HG03097 (cell line): ENCODE data around the gene NYNRIN.
"Not testable (repeated sequence)": the region's sequence is repeated elsewhere in the genome, so short reads cannot be mapped to it uniquely, and the experiment has no call there.

ENCODE experiments used
- ATAC-seq: cut with Tn5 transposase; IDR thresholded peaks from one replicate; pipeline ENCODE4 v1.9.1; 2021; ENCODE audit not compliant: unreplicated experiment, low FRiP score

The NYNRIN gene

DNA sequence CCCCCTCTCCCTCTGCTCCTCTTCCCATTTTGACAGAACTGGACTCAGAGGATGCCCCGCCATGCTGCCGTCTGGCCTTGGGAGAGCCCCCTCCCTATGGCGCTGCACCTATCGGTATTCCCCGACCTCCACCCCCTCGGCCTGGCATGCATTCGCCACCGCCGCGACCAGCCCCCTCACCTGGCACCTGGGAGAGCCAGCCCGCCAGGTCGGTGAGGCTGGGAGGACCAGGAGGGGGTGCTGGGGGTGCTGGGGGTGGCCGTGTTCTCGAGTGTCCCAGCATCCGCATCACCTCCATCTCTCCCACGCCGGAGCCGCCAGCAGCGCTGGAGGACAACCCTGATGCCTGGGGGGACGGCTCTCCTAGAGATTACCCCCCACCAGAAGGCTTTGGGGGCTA lies 29.3 kb upstream of the NYNRIN start:
- ATAC-seq: no peak

DNA sequence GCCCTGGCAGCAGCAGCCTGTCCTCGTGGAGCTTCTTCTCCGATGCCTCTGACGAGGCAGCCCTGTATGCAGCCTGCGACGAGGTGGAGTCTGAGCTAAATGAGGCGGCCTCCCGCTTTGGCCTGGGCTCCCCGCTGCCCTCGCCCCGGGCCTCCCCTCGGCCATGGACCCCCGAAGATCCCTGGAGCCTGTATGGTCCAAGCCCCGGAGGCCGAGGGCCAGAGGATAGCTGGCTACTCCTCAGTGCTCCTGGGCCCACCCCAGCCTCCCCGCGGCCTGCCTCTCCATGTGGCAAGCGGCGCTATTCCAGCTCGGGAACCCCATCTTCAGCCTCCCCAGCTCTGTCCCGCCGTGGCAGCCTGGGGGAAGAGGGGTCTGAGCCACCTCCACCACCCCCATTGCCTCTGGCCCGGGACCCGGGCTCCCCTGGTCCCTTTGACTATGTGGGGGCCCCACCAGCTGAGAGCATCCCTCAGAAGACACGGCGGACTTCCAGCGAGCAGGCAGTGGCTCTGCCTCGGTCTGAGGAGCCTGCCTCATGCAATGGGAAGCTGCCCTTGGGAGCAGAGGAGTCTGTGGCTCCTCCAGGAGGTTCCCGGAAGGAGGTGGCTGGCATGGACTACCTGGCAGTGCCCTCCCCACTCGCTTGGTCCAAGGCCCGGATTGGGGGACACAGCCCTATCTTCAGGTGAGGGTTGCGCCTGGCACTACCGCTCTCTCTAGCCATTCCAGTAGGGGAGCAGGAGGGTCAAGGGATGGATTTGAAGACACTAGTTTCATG lies 28.7 kb upstream of the NYNRIN start:
- no peak for ATAC-seq

DNA sequence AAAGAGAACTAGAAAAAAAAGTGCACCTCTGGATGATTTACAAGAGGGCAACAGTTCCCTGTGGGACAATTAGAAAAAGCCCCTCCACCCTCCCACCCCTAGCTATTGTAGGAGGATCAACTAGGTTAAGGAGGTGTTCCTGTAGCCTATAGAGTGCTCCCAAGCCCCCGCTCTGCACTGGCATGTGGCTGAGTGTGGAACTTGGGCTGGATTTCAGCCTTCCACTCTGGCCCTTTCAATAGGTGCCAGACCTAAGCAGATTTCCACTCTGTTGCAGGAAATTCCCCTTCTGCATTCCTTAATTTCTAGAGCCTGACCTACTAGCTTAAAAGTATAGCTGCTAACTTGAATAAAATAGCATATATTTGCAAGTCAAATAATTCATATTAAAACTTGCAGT lies 28.1 kb upstream of the NYNRIN start:
- no peak for ATAC-seq

DNA sequence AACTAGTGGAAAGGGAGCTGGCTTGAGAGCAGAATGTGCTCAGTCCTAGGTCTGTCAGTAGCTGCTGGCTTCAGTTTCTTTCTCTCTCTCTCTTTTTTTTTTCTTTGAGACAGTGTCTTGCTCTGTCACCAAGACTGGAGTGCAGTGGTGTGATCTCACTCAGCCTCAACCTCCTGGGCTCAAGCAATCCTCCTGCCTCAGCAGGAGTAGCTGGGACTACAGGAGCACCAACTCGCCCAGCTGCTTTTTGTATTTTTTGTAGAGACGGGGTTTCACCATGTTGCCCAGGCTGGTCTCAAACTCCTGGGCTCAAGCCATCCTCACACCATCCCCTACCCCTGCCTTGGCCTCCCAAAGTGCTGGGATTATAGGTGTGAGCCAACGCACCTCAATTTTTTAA lies 27.2 kb upstream of the NYNRIN start:
- ATAC-seq: not testable (repeated sequence)

DNA sequence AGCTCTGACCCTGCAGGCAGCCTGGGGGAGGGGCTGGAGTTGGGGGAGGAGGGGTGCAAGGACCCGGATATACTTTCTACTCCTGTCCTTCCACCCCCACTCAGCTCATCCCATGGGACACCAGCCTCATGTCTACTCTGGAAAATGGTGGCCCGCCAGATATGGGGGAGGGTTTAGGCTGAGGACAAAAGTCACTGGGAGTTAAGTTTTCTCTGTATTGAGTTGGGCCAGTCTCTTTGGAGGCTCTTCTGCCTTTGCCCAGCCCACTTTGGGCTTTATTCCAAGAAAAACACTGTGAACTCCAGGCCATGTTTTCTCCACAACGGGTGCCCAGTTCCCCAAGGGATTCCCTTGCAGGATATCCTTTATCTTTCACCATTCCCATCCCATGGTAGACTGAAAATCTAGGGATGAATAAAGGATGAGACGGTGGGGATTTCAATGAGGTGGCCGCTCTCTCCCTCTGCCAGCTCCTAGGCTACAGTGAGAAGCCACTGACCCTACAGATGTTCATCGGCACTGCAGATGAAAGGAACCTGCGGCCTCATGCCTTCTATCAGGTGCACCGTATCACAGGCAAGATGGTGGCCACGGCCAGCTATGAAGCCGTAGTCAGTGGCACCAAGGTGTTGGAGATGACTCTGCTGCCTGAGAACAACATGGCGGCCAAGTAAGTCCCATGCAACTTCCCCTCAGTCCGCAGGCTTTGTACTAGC lies 25.9 kb upstream of the NYNRIN start:
- no peak for ATAC-seq

DNA sequence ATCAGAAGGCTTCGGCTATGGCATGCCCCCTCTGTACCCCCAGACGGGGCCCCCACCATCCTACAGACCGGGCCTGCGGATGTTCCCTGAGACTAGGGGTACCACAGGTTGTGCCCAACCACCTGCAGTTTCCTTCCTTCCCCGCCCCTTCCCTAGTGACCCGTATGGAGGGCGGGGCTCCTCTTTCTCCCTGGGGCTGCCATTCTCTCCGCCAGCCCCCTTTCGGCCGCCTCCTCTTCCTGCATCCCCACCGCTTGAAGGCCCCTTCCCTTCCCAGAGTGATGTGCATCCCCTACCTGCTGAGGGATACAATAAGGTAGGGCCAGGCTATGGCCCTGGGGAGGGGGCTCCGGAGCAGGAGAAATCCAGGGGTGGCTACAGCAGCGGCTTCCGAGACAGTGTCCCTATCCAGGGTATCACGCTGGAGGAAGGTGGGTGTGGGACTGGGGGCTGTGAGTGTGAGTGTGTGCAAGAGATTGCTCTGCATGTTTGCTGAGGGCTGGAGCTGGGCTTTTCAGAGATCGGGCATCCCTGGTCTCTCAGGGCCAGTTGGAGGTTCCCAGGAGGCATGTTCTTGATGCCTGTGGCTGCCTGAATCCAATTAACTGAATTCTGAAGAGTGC lies 22.2 kb upstream of the NYNRIN start:
- no peak for ATAC-seq

DNA sequence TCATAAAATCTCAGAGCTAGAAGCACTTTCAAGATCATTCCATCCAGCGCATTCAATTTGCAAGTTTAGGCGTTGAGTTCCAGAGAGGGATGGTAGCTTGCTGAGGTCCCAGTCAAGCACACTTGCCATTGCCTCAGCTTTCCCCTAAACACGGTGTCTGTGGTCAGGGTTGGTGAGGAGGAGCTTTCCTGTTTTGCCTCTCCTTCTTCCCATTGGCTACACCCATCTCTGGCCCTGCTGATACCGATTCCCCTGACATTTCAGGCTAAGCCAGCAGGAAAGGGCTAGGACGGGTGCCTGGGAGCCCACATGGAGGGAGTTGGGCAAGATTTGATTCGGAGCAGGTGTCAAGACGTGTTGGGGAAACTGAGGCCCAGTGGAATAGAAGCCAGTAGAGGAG lies 21.7 kb upstream of the NYNRIN start:
- ATAC-seq: no peak

DNA sequence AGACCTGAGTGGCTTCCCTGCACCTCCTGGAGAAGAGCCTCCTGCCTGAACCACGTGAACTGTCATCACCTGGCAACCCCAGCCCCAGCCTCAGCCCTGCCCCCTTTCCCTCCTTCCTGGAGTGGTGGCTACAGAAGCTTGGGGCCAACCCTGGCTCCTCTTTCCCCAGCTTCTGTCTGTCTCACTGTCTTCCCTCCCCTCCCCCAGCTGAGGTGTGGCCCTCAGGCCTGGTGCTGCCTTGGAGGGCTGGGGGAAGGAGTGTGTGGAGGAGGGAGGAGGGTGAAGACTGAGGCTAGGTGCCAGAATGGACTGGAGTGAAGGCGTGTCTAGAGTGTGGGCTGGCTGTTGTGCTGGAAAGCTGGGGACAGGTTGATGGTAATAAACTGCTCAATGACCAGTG lies 21.1 kb upstream of the NYNRIN start:
- ATAC-seq: no peak

DNA sequence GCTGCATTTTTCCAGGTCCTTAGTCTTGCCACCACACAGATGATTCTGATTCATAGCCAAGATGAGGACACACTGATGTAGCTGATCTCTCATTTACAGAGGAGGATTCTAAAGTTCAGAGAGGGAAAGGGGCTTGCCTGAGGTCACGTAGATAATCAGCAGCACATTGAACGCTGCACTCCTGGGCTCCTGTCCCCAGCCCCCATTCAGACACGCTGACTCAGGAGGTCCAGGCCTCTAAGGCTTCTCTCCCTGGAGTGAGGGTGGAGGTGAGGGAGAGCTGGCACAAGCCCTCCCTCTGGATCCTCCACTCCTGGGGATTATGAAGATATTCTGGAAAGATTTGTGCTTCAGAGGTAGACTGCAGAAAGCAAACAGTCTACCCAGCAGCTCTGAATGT lies 20.5 kb upstream of the NYNRIN start:
- no peak for ATAC-seq

DNA sequence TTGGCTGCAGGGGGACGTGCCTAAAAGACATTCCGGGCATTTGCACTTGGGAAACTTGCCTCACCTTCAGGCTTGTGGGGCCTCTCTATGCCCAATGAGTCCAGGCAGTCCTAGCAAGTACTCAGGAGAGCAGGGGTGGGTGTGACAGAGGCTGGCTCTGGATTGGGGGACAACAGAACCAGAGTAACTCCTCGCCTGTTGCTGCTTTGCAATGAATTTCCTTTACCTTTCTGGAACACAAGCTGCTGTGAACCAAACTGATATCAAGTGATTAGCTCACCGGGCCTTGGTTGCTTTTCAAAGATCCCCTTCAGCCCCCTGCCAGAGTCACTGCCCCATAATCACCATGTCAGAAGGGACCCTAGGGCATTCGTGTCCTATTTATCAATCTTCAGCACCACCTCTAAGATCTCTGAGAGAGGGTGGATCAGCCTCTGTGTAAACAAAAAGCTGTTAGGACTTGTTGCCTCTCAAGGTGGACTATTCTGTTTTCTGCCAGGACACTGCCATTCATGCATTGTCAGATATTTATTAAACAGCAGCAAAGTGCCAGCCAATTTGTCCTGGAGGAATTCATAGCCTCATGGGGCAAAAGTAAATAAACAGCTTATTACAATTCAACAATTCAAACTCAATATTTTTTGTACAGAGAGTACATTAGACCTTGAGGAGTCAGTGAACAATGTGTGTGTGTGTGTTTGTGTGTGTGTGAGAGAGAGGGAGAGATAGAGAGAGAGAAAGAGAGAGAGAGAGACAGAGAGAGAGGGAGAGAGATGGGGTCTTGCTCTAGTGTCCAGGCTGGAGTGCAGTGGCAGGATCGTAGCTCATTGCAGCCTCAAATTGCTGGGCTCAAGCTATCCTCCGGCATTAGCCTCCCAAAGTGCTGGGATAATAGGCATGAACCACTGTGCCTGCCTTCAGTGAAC lies 19.6 kb upstream of the NYNRIN start:
- ATAC-seq: no peak

DNA sequence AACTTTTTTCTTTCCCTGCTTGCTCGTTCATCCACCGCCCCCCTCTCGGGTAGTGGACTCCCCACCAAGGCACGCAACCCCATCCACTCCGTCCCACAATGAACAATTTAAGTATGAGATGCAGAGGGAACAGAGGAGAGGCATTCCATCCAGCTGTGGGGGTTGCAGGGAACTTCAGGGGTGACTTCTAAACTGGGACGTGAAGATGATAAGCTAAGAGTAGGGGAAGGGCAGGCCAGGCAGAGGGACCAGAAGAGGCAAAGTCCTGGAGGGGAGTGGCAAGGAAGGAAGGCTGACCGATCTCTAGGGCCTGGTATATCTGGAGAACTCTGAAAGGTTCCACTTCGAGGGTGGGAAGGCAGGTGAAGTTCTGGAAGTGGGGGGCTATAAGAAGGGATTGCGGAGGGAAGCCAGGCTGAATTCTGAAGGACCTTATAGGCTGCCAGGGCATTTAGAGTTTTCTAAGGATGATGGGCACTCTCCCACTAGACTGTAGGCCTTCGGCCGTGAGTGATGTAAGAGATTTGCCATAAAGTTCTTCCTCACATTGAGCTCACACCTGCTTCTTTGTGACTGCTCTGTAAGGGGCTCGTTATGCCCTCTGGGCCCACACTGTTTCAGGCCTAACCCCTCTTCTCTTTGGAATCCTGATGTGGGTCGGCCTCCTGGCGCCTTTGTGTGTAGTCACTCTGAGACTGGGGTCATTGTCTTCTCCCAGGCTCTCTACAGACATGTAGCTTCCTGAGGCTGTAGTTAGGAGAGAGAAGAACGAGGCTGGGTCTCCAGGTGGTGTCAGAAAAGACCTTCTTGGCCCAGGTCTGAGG lies 18.7 kb upstream of the NYNRIN start:
- no peak for ATAC-seq

DNA sequence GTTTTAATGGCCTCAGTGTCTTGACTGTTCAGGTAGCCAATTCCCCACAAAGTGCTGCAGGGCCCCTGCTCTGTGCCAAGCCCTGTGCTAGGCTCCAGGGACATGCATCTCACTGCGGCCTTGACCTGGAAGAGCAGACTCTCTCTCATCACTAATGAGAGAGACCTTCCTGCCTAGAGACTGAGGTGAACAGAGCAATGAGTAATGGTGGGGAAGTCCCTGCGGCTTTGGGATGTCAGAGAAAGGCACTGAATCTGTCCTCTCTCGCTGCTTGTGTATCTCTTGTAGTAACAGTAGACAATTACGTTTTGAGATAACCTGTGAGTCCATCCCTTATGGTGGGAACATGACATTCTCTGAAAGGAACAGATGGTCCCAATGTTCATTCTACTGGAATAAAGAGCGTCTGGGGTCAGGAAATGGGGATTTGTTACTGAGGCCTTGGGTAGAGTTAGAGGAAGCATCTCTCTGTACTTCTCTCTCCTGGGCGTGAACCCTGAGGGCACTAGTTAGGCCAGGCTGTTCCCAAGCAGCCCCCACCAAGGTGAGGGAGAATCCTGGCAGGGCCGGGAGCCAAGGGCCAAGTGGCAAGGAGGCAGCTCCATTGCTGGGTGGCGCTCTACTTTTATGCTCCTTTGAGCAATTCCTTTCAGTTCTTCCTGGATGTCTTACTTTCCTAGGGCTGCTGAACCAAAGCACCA lies 17.3 kb upstream of the NYNRIN start:
- ATAC-seq: no peak

DNA sequence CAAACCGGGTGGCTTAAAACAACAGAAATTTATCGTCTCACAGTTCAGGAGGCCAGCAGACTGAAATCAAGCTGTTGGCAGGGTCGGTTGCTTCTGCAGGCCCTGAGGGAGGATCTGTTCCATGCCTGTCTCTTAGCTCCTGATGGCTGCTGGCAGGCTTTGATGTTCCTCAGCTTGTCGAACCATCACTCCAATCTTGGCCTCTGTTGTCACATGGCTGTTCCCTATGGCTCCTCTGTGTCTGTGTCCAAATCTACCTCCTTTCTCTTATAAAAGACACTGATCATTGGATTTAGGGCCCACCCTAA lies 16.8 kb upstream of the NYNRIN start:
- ATAC-seq: no peak

DNA sequence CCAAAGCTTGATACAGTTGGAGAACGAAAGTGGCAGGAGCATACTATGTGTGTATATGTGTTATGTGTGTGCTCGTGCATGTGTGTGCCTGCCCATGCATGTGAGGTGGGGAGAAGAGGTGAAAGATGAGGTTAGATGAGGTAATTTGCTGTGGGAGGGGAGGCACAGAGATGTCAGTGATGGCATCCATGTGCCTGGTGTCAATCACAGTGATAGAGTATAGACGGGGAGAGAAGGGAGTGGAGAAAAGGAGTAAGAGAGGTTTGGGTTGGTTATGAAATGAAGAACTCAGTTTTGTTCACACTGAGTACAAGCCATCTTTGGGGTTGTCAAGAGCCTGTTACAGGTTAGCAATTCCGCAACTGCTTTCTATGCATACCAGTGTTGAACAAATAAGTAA lies 14.6 kb upstream of the NYNRIN start:
- ATAC-seq: no peak

DNA sequence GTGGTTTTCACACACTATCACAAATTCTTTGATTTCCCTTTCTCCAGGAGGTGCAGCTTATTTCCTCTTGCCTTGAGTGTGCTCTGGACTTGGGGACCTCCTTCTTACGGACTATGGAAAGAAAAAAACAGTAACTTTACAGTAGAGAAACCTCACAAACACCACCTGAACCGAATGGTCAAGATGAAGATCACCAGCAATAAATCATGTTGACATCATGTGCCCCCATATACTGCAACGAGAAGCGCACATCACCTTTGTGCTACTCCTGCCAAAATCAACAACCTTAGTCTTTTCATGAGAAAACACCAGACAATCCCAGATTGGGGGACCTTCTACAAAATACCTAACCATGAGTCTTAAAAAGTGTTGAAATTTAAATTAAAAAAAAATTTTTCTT lies 13.3 kb upstream of the NYNRIN start:
- ATAC-seq: no peak

DNA sequence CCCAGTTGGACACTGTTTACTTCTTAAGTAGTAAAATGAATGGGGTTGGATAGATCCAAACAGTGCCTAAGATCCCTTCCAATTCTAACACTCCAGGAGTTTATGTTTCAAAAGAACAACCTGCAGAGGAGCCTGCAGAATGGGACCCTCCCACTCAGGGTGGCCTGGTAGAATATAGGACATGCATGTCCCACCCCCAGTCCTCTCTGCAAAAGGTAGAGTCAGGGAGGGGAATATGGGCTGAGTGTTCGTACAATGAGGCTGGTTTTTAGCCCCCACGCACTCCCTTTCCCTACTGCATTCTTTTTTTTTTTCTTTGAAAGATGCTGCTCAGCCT lies 11.8 kb upstream of the NYNRIN start:
- no peak for ATAC-seq

DNA sequence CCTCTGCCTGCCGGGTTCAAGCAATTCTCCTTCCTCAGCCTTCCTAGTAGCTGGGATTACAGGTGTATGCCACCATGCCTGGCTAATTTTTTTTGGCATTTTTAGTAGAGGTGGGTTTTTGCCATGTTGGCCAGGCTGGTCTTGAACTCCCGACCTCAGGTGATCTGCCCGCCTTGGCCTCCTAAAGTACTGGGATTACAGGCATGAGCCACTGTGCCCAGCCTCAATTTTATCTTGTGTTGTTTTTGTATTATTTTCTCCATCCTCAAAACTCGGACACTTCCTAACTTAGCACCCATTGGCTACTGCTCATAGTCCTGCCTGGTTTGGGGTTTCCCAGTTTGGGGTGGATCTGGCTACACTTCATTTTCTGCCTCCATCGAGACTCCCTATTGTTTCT lies 11.2 kb upstream of the NYNRIN start:
- not testable (repeated sequence) for ATAC-seq

DNA sequence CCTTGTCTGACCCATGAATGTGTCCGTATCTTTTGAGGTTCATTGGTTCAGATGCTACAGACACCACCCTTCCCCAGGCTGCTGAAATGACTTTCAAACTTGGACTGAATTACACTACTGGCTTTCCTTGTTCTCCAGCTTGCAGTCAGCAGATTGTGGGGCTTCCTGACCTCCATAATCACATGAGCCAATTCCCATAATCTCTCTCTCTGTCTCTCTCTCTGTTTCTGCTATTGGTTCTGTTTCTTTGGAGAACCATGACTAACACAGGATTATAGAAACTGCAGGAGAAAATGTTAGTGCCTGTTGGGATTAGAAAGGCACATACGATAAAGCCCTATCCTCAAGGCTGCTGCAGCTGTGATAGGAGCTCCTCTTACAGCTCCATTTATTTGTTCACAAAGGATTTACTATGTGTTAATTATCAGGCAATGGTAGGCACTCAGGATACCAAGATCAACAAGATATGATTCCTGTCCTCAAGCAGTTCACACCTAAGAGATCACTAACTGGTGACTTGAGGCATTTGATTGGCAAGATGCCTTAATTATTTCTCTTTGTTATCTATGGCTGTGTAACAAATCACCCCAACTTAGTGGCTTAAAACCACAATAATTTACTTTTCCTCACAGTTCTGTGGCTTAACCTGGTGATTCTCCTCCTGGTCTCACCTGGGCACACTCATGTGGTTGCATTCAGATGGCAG lies 10.2 kb upstream of the NYNRIN start:
- ATAC-seq: no peak

DNA sequence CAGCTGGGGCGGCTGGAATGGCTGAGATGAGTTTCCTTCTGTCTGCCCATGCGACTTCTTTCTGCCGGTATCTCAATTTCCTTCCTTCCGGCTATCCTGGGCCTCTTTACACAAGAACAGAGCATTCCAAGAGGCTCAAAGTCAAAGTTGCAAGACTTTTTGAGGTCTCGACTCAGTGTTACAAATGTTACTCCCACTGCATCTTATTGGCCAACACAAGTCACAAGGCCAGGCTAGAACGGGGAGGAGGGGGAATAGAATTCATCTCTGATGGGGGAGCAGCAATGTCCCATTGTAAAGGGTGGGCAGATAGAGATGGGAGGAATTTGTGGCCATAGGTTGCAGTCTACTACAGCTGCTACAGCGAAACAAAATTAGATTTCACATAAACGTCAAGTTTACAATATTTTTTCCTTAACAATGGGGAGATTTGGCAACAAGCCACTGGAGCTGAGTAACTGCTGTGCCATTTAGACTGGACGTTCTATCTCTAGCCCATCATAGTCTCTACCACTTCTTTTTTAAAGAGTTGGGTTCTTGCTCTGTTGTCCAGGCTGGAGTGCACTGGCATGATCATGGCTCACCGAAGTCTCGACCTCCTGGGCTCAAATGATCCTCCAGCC lies 9.5 kb upstream of the NYNRIN start:
- ATAC-seq: no peak
